CD4-positive, alpha-beta T cell treated with Interferon alpha-2 for 1 hour (primary cell): ENCODE data around the gene AP3S1.

ENCODE experiments used
- DNase-seq, 2 donors: peaks; one replicate each; pipeline ENCODE4 v3.0.0-alpha.2; 2020 to 2022

Gene AP3S1

DNA sequence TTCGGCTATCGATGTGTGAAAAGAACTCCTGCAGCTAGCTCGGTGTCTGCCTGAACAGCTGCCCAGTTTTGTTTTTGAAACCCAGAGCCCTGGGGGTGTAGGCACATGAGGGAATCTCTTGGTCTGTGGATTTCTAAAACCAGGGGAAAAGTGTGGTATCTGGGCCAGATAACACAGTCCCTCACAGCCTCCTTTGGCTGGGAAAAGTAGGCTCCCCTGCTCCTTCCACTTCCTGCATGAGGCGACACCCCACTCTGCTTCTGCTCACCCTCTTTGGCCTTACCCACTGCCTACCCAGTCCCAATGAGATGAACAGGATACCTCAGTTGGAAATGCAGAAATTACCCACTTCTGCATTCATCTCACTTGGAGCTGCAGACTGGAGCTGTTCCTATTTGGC is 15.8 kb upstream of the AP3S1 start:
- no peak for DNase-seq

DNA sequence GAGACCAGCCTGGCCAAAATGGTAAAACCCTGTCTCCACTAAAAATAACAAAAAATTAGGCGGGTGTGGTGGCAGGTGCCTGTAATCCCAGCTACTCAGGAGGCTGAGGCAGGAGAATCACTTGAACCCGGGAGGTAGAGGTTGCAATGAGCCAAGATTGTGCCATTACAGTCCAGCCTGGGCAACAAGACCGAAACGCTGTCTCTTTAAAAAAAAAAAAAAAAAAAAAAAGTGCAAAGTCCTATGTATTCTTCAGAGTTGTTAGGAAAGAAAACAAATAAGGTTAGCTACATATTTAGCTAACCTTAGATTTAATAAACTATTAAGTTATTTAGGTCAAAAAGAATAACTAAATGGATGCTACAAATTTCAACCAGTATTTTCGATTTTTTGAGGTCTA is 11.8 kb upstream of the AP3S1 start:
- no peak for DNase-seq

DNA sequence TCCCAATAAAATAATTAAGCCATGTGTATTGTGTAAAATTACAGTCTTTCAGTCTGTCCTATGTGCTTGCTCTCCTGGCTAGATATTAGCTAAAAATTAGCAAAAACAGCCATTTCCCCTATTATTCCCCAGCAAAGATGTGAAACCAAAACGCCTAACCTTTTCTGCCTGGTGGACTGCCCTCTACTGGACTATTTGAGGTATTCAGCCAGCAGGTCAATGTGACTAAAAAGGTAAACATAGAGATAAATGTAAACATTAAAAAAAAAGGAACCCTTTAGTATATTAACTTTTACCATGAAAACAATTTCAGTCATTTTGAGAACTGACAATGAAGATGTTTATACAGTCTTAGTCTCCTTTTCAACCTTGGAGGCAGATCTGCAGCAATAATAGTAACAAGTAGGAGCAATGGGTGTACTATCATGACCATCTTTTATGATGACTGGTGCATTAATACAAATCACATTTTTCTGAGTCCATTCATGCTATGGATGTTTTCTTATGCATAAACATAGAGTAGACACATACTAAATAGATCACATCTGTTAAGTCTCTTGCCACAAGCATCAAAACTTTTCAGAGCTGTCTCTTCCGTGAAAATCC is 10.5 kb upstream of the AP3S1 start:
- peak; percentile 27 to 61 for DNase-seq

DNA sequence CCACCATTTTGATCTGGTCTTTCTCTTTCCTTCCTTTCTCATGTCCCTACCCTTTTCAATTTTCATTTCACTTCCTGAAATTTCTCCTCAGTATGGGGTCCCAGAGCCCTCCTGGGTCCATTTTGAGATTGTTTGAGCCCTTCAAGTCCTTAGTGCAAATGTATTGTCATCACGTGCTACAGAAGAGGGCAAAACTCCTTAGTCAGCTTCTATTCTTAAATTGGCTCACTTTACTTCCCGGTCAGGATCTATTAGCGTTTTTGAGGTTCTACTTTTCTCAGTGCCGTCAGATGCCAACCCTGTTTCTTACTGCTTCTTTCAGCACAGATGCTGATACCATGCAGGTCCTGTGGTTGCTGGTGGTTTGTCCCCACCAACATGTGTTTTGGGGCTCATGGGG is 6.3 kb upstream of the AP3S1 start:
- no peak for DNase-seq

DNA sequence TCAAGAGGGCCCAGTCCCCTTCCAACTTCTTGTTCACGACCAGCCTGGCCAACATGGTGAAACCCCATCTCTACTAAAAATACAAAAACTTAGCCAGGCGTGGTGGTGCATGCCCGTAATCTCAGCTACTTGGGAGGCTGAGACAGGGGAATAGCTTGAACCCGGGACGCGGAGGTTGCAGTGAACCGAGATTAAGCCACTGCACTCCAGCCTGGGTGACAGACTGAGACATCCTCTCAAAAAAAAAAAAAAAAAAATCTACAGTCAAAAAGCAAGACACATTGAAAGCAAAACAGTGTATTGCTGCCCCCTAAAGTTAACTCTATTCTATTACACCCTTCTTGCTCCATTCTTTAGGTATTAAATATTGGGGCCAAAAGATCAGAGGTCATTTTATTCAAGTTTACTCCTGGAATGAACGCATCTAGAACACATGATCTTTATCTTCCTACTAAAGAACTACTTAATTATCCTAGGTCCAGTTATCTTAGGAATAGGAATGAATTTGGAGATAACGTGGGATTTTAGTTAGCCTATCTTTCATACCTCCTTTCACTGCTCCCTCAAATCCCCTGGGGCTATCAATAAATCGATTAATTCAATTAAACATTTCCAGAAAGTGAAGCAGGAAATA is 2.7 kb upstream of the AP3S1 start:
- peak in 1 of 2 donors; percentile 80 for DNase-seq

DNA sequence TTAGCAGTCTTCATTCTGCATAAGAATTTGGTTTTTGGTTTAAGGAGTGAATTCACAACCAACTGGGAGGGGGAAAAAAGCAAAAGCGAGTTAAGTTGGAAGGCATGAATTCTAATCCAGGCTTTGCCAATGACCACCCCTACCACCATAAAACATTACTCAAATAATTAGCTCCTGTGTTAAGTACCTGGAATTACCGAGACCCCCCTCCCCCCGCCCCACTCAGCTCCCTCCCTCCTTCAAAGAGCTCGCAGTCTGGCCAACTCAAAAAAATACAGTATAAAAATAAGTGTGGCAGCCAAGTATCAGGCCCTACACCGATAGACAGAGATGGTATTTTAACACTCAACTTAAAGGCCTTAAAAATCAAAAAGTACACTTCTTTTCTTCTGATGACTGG is 862 bp upstream of the AP3S1 start:
- no peak for DNase-seq

DNA sequence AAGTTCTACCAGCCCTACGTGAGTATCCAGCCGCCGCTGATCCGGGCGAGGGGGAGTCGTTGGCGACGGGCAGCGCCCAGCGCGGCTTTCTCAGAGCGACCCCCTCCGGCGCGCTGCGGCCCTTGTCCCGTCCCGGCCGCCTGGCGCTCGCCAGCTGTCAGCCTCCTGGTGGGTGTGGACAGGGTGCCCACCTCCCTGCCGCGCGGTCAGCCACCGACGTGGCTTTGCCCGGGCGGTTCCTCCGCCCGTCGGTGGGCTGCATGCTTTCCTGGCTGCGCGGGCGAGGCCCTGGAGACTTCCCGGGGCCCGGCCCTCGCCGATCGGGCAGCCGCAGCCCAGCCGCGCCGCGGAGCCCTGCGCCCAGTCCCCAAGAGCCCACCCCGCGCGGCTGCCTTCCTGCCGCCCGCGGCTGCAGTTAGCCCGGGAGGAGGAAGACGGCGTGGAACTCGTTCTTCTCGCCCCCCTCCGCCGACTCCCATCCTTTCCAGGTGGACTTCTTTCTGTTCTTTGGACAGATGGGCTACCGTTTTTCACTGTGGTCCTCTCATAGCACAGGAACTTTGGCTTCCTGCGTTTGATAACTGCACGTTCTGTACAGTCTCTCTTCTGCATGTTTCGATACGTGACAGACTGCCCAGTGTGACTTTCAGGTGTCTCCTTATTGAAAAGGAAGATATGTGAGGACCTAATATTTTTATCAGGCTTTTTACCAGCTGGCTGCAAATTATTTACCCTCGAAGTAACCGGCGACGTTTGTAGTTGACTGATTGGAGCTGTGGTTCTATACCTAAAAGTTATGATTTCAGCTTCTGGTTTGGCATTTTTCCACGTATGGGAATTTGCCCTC is 577 bp downstream of the AP3S1 start:
- DNase-seq = peak; percentile 2 to 28

DNA sequence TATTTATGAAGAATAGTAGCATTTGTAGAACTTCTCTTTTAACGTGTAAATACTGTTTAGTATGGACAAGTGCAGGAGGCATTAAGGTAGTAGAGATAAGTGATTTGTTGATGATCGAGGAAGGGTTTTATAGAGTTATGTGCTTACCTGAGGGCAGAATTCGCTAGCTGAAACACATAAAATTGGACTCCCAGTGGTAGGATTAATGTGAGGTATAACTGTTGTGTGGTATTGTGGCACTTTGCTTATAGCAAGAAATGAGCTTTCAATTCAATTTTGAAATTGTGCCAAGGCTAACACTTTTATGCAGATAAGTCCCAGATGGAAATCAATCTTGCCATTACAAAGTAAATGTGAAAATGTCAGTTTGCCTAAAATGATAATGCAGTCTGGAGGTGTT is 1.2 kb downstream of the AP3S1 start:
- DNase-seq = no peak

DNA sequence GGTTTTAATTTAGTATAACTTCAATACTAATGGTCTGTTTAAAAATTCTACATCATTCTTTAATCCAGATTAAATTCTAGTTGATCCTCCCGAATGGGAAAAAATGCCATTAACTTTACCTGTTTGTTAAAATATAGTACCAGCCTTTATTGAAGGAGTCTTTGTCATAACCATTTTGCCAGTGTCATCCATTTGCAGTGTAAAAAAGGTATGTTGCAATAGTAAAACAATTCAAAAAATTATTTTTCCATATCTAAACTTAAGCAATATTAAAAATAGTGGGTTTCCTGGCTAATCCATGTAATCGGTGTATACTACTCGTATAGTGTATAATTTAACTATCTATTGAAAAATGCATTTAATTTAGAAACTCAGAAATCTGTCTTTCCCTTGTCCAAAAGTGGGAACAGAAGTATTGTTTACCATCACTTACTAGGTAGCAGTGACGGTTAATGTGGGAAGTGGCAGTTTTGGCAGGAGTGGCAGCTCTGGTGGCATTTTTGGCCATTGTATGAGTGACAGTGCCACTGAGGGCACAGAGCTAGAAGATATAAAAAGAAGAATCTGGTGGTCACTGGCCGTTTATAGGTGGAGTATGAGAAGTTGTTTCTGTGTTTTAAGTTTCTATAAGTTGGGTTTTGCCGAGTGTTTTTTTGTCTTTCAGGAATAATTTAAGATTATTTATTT is 1.9 kb downstream of the AP3S1 start:
- DNase-seq = no peak

DNA sequence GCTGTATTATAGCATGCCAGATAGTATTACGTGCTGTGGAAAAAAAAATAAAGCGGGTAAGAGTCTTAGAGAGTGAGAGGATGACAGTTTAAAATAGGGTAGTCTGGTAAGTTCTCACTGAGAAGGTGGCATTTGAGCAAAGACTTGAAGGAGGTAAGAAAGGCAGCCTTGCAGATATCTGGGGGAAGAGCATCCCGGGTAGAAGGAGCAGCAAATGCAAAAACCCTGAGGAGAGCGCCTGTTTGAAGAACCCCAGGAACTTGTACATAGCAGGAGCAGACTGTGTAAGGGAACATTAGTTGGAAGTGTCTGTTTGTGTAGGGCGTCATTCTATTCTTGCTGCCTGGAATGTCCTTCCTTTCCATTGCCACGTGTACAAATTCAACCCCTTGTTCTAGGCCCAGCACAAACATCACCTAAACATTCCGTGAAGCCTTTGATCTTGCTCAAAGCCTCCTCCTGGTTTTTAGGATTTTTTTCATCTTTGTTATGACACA is 2.6 kb downstream of the AP3S1 start:
- no peak for DNase-seq

DNA sequence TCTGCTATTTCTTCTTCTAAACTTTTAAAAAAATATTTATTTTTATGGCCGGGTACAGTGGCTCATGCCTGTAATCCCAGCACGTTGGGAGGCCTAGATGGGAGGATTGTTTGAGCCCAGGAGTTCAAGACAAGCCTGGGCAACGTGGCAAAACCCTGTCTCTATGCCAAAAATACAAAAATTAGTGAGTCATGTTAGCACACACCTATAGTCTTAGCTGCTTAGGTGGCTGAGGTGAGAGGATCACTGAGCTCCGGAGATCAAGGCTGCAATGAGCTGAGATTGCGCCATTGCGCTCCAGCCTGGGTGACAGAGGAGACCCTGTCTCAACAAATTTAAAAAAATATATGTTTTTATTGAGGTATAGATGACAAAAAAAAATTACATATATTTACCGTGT is 5.6 kb downstream of the AP3S1 start:
- no peak for DNase-seq

DNA sequence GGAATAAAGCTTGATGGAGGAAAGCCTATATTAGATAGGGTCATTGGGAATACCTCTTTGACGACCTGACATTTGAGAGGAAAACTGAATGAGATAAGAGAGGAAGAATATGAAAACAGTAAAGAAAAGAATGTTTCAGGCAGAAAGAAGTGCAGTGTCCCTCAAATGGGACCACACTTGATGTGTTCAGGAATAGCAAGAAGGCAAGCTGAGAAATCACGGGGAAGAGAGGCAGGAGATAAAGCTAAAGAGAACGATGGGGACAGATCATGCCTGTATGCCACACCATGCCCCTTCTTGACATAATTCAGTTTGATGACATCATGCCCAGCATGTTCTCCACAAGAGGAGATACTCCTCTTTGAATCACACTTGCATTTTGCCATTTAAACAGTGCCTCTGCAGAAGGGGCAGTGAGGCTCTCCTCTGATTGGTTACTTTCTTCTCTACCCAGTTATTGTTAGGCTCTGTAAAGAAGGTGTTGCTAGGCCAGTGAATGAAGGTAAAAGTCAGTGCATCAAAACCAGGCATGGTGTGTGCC is 7.6 kb downstream of the AP3S1 start:
- no peak for DNase-seq

DNA sequence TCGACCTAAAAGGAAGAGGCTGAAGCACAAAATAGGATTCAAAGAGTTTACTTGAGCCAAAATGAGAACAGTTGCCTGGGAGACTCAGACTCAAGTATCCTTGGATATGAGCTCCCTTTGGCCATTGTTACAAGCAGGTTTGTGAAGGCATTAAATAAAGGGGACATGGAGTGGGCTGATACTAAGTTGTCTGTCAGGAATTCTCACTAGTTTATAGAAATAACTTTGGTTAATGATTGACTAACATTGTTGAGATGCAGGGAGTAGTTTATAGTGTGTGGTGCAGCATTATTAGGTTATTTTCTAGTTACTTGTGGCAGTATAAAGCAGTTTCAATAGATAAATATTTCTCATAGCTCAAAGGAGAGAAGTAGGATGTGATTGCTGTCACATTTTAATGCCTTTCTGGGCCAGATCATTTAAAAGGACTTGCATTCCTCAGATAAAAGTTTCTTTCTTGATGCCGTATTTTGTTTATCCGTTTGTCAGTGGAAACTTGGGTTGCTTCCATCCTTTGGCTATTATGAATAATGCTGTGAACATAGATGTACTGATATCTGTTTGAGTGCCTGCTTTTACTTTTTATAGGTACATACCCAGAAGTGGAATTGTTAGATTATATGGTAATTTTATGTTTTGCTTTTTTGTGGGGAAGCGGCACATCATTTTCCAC is 9.1 kb downstream of the AP3S1 start:
- DNase-seq = no peak

DNA sequence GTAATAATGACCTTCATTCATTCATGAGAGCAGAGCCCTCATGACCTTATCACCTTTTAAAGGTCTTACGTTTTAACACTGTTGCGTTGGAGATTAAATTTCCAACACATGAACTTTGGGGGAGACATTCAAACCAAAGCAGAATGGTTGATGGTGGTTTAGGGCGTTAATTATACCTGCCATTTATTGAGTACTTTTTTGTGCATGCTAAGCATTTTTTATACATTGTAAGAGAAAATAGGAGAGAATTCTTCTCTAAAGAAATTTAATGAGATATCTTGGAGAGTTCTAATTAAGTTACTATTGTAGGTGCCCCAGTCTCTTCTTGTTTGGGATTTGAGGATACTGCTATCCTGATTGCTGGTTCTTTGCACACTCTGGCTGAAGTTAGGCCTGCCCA is 12.4 kb downstream of the AP3S1 start:
- no peak for DNase-seq

DNA sequence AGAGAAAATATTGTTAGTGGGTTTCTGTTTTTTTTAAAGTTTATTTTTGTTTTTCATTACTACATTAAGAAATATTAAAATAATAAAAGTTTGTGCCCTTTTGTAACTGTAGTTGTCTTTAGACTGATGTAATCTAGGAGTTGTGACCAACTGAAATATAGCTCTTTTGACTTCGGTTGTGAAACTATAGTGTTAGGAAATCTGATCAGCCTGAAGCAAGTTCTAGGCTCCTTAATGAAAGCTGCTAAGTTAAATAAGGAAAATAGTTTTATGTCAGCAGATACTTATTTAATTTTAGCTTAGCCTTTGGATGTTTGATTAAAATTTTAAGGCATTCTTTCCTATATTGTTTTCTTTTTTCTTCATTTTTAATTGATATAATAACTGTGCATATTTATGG is 14.2 kb downstream of the AP3S1 start:
- no peak for DNase-seq

DNA sequence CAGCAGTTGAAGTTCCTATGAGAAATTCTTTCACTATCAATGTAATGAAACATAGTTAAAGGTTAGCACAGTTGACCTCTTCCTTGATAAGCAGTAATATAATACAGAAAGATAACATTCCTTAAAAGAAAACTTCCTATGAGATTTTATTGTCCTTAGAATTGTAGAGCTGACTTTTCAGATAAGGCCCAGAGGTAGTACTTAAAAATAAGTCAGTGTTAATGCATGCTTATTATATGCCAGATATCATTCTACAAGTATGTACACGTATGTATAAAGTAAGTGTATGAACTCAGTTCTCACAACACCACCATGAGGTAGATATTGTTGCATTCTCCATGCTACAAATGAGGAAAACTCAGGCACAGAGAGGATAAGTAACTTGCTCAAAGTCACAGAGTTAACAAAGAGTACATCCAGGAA is 15.3 kb downstream of the AP3S1 start:
- DNase-seq = no peak

DNA sequence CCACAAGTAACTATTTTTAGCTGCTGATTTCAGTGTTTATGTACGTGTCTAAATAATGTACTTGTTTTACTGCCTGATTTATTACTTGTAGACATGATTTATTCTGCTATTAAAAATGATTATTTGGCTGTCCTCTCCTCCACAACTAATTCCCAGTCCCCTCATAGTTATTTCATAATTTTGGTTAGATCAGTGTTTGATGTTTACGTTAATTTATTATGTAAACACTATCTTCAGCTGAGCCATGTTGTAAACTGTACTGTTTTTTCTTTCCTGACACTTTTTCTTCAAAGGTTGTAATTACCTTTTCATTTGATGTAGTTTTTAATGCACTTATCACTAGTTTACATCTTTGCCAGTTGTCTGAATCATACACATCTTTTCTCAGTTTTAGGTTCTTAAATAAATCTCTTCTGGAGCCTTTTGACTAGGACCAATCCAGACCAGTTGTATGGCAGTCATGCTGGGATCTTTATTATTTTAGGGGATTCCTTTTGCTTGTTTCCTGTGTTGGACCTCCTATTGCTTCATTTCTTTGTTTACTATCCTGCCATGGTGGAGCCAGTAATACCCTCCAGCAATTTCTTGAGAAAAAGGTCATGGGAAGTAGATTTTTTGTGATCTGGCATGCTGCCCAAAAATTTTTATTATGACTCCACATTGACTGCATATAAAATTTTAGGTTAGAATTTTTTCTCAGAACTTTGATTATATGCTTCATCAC is 16.1 kb downstream of the AP3S1 start:
- DNase-seq = no peak

DNA sequence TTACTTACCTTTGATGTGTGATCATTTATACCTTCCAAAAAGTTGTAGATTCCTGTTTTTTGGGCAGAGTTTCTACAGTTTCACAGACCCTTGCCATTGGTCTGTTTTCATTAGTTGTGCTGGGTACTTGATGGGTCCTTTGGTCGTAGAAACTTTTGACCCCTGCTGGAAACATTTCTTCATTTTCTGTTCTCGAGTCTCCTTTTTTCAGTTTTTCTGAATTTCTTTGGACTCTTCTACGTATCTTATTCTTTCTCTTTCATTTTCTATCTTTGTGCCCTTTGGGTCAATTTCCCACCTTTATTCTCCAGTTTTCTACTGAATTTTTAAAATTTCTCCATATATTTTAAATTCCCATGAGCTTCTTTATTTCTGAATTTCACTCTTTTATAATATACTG is 16.7 kb downstream of the AP3S1 start:
- DNase-seq = no peak

DNA sequence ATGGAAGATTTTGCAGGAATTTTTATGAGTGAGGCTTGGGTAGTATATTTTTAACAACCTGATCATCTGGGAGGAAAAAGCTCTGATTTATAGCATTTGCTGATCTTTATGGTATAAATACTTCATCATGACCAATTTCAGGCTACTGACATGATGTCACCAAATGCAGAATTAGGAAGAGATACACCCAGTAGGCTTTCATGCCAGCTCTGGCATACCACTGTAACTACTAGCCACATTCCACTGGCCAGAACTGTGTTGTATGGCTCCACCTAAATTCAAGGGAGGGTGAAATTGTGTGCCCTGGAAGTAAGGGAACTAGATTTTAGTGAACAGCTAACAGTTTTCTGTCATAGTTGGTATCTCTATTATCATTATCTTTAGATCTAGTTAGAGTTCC is 17.6 kb downstream of the AP3S1 start:
- no peak for DNase-seq

DNA sequence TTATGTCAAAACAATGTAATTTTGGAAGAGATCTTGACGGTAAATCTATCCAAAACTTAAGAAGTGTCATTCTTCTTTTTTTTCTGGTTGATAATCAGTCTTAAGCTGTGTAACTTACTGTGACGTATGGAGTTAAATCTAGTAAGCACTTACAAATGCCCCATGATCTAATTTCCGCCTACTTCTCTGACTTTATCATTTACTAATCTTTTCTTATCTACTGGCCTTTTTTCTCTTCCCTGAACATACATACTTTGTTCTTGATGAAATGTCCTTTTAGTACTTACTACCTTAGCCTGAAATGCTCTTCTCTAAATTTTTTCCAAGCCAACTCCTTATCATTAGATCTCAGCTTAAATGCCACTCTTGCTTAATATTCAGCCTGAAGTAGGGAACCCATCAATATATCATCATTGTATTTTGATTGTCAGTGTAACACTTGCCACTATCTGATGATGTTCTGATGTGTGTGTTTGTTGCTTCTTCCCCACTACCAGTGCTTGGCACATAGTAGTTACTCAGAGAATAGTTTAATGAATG is 27.6 kb downstream of the AP3S1 start:
- no peak for DNase-seq

DNA sequence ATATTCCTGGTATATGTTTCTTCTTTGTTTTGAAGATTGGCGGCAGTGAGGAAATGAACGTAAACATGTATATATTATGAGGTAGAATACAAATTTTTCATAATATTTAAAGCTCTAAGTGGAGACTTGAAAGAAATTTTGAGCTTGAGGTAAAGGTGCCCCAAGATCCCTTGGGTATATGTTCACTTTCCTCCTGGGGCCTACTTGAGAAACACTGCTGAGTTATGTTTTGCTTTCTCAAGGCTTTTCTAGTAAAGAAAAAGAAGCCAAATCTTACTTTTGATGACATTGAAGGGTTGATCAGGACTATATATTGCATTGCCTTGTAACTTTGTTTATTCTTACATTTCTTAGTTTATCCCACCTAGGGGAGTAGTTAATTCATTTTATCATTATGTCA is 30.7 kb downstream of the AP3S1 start:
- DNase-seq = no peak

DNA sequence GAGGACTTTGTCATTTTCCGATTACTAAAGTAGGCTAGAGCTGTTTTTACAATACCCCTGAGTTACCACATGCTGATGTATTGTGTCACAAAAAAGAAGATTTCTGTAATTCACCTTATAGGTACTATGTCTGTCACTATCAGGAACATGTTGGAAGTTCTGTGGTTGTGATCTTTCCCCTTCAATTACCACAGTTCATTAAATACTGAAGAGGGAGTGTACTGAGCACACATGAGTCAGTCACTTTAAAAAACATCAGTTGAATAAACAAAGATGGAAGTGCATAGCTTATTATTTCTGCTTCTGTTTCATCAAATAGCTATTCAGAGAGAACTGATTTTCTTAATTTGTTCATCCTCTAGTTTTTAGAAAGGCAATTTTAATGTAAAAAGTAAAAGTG is 31.7 kb downstream of the AP3S1 start:
- no peak for DNase-seq
